HFFc6 (cell line): Measurements from ENCODE around the gene PADI2. TPM values are rescaled to one million over a fixed set of nuclear protein-coding genes. Genes with fewer than 3 reads are reported as not detected.

ENCODE experiments used
- DNase-seq: peaks from one replicate; pipeline ENCODE4 v3.0.0-alpha.2; 2018
- H3K27ac Mint-ChIP-seq: 2 replicates; pipeline ENCODE4 v1.8.0; 2020; ENCODE audit warnings: mild to moderate bottlenecking, mixed read lengths
- H3K27me3 Mint-ChIP-seq: 2 replicates; pipeline ENCODE4 v1.8.0; 2021; ENCODE audit warnings: mild to moderate bottlenecking, moderate library complexity, mixed read lengths; ENCODE audit not compliant: insufficient read depth
- H3K36me3 Mint-ChIP-seq: 2 replicates; pipeline ENCODE4 v1.8.0; 2021; ENCODE audit warnings: low read depth, mixed read lengths
- H3K4me1 Mint-ChIP-seq: 2 replicates; pipeline ENCODE4 v1.8.0; 2020; ENCODE audit warnings: low read depth, mixed read lengths
- H3K4me3 Mint-ChIP-seq: 2 replicates; pipeline ENCODE4 v1.8.0; 2020; ENCODE audit warnings: mild to moderate bottlenecking, moderate library complexity, mixed read lengths
- H3K9me3 Mint-ChIP-seq: 2 replicates; pipeline ENCODE4 v1.8.0; 2020; ENCODE audit warnings: mild to moderate bottlenecking, mixed read lengths
- CTCF ChIP-seq: fragments of 200-600 bp; sonication (generic); IDR thresholded peaks from 2 replicates; pipeline ENCODE4 v1.5.0; 2021; ENCODE audit warnings: antibody characterized with exemption, mild to moderate bottlenecking
- total RNA-seq, 6 experiments: library from RNA; stranded (reverse); fragmentation: NEBNext Ultra II Directional; extraction: Animal tissue kit (Norgen Biotek cat#: 25700); gene quantifications; 2 replicates in 1 of 6; 3 replicates in 5 of 6; pipeline ENCODE4 v1.2.3, GENCODE V29; 2021

The PADI2 gene
- total RNA-seq, 6 experiments from 2014 or later: 0.05 to 0.33 (median 0.13) TPM; not detected in 2

DNA sequence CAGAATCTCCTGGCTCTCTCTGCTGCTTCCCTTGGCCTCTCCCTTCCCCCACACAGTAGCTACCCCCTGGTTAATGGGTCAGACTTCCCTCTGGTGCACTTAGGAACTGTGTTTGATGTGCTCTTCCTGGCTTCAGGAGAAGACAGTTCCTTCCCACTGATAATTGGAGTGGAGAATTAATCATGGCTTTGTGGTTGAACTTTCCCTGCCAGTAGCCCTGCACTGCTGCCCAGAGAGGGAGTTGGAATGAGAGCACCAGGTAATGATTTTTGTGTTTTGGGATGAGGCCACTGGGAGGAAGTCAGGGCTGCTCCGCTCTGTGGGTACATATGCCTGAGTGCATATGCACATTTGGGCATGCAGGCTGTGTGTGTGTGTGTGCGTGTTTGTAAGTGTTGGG is 39.7 kb upstream of the PADI2 start:
- Mint-ChIP-seq H3K4me3 (no peak overlapping the region), H3K27ac (no peak overlapping the region), H3K4me1 (peaks cover 21% of the 10 kb centered on the region), H3K9me3 (peaks cover 35% of the 10 kb centered on the region), H3K27me3 (peaks cover 1% of the 10 kb centered on the region; the same call in 1 of the 2 replicates), H3K36me3 (peaks cover 24% of the 10 kb centered on the region)
- no peak for TF ChIP-seq CTCF
- no peak for DNase-seq

GRCh38 chr1:17156108-17156507 is 36.9 kb upstream of the PADI2 start:
- no peak for DNase-seq

DNA sequence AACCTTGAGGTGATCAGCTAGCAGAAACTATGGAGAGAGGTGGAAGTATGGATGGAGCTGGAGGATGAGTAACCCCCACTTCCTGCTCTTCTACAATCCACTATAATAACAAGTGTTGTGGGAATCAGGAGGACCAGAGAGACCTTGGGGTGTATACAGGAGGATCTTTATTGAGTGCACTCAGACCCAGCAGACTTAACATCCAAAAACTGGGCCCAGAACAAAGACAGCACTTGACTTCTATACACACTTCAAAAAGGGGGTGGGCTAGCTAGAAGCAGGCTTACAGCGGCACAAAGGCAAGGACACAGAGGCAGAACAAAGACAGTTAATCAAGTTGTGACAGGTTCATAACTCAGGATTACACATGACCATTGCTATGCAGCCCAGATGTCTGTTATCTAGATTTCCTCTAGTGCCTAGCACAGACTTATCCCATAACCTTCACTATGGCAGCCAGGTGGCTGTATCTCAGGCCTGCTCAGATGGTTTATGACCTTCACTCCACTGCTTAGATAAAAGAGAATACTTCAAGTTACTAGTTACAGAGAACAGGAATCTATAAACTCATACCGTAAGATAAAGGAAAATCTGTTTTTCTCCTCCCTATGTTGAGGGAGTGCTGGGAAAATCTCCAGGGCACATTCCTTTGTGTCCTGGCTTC is 36.1 kb upstream of the PADI2 start:
- no peak for DNase-seq
- H3K9me3 Mint-ChIP-seq: peaks cover 65% of the 10 kb centered on the region
- H3K36me3 Mint-ChIP-seq: peaks cover 42% of the 10 kb centered on the region
- H3K27me3 Mint-ChIP-seq: peaks cover 1% of the 10 kb centered on the region; the same call in 1 of the 2 replicates
- peaks cover 16% of the 10 kb centered on the region for H3K4me1 Mint-ChIP-seq
- H3K27ac Mint-ChIP-seq: no peak overlapping the region
- no peak for TF ChIP-seq CTCF
- H3K4me3 Mint-ChIP-seq: no peak overlapping the region

More at GRCh38 chr1:17156108-17156507, 36.9 kb upstream of the PADI2 start:
- no peak for TF ChIP-seq CTCF
- peaks cover 18% of the 10 kb centered on the region for H3K4me1 Mint-ChIP-seq
- peak overlapping the region; percentile 38; the same call in 1 of the 2 replicates for H3K4me3 Mint-ChIP-seq
- peaks cover 61% of the 10 kb centered on the region for H3K9me3 Mint-ChIP-seq
- peaks cover 38% of the 10 kb centered on the region for H3K36me3 Mint-ChIP-seq
- peaks cover 1% of the 10 kb centered on the region; the same call in 1 of the 2 replicates for H3K27me3 Mint-ChIP-seq
- no peak overlapping the region for H3K27ac Mint-ChIP-seq

GRCh38 chr1:17149771-17150170 is 30.5 kb upstream of the PADI2 start:
- Mint-ChIP-seq H3K27ac (no peak overlapping the region), H3K27me3 (no peaks in the 10 kb centered on the region), H3K36me3 (peaks cover 25% of the 10 kb centered on the region), H3K4me1 (peaks cover 5% of the 10 kb centered on the region; the same call in 1 of the 2 replicates), H3K9me3 (peaks cover 38% of the 10 kb centered on the region), H3K4me3 (no peak overlapping the region)
- DNase-seq: no peak
- TF ChIP-seq CTCF: no peak

DNA sequence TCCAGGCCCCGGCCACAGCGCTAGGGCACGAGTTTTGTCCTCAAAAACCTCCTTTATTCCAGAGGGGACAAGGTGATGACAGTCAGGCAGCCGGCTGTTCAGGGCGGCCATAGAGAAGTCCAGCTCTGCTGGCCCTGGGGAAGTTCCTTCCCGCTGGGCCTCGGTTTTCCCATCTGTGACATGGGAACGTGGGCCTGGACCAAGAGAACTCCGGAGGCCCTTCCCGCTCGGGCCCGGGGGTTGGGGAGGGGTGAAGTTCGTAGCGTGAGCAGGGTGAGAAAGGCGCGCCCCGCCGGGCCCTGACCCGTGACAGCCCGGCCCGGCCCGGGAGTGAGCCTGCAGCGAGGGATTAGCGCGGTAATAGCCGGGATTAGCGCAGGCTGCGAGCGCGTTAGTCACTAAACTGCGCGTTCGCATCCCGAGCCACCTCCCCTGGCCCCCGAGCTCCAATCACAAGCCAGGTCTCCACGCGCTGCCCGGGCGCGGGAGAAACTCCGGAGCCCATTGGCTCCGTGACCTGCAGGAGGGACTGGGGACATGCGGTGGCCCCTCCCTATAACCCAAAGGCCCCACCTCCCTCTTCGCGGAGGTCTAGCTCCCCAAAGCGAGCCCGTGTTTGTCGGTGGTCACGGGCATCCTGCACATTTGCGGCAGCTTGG is 29.8 kb upstream of the PADI2 start:
- H3K4me3 Mint-ChIP-seq: no peak overlapping the region
- DNase-seq: no peak
- H3K27me3 Mint-ChIP-seq: no peaks in the 10 kb centered on the region
- TF ChIP-seq CTCF: no peak
- no peak overlapping the region for H3K27ac Mint-ChIP-seq
- peaks cover 5% of the 10 kb centered on the region; the same call in 1 of the 2 replicates for H3K4me1 Mint-ChIP-seq
- peaks cover 31% of the 10 kb centered on the region for H3K9me3 Mint-ChIP-seq
- peaks cover 18% of the 10 kb centered on the region for H3K36me3 Mint-ChIP-seq
